AG09319 (cell line): Measurements from ENCODE around the gene PLCL1.
"Not testable (repeated sequence)": the region's sequence is repeated elsewhere in the genome, so short reads cannot be mapped to it uniquely, and the experiment has no call there.

ENCODE experiments used
- DNase-seq: peaks from one replicate; pipeline ENCODE4 v3.0.0-alpha.2; 2010; ENCODE audit warnings: low read depth; ENCODE audit errors: extremely low read depth
- CTCF ChIP-seq: IDR thresholded peaks from 2 replicates; pipeline ENCODE4 v1.5.1; 2011; ENCODE audit warnings: low read depth, mild to moderate bottlenecking, inconsistent platforms, low read length, moderate library complexity

The PLCL1 gene

DNA sequence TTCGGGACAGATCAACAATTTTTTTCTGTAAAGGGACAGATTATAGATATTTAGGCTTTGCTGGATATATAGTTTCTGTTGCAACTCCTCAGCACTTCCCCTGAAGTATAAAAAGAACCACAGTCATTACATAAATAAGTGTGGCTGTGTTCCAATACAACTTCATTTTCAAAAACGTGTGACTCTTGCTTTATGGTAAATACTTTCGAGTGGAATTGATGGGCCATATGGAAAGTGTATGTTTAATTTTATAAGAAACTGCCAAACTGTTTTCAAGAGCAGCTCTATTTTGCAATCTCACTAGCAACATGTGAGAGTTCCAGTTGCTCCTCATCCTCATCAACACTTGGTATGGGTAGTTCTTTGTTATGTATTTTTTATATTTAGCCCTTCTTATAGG is 370.9 kb downstream of the PLCL1 start:
- DNase-seq: no peak
- no peak for TF ChIP-seq CTCF

- TF ChIP-seq CTCF: no peak
- no peak for DNase-seq
Measured at GRCh38 chr2:198177040-198177439, 372.6 kb downstream of the PLCL1 start.

DNA sequence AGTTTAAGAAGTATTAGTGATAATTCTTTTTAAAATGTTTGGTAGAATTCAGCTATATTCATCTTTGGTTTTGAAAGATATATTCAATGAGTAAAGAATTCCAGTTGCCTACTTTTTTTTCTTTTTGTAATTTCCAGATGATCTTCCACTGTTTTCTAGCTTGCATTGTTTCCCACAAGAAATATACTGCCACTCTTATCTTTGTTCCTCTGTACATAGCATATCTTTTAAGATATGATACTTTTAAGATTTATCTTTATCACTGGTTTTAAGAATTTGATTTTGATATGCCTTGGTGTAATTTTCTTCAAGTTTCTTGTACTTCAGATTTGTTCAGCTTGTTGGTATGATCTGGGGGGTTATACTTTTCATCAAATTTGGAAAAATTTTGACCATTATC is 374.4 kb downstream of the PLCL1 start:
- no peak for DNase-seq
- TF ChIP-seq CTCF: no peak

DNA sequence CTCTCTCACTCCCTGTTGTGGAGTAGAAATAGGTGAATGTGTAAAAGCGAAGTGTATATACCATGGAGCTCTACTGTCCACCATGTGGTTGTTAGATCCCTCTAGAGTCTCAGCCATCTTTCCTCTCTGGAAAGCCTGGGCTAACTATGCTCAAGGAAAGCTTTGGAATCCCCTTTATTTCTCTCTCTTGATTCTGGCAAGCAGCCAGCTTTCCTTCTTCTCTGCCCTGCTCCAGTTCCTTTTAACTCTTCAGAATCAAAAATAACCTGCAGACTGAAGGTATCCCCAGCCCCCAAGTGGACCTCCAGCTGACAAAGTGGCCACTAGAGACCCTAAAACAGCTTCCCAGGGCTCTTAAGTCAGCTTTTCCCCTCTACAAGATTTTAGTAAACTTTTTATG is 381.9 kb downstream of the PLCL1 start:
- TF ChIP-seq CTCF: no peak
- DNase-seq: no peak

GRCh38 chr2:198187841-198188240 is 383.4 kb downstream of the PLCL1 start:
- DNase-seq: no peak
- TF ChIP-seq CTCF: no peak

- no peak for TF ChIP-seq CTCF
- no peak for DNase-seq
Measured at GRCh38 chr2:198188982-198189381, 384.6 kb downstream of the PLCL1 start.

GRCh38 chr2:198191651-198192050 is 387.3 kb downstream of the PLCL1 start:
- no peak for DNase-seq
- TF ChIP-seq CTCF: no peak

- not testable (repeated sequence) for DNase-seq
Measured at GRCh38 chr2:198196556-198196955, 392.2 kb downstream of the PLCL1 start.
